HG03439 (cell line): Measurements from ENCODE around the gene COL6A1.
"Not testable (repeated sequence)": the region's sequence is repeated elsewhere in the genome, so short reads cannot be mapped to it uniquely, and the experiment has no call there.

Source experiments
- ATAC-seq: cut with Tn5 transposase; IDR thresholded peaks from one replicate; pipeline ENCODE4 v1.9.1; 2021; ENCODE audit warnings: mild to moderate bottlenecking, moderate library complexity; ENCODE audit not compliant: unreplicated experiment

COL6A1 gene

DNA sequence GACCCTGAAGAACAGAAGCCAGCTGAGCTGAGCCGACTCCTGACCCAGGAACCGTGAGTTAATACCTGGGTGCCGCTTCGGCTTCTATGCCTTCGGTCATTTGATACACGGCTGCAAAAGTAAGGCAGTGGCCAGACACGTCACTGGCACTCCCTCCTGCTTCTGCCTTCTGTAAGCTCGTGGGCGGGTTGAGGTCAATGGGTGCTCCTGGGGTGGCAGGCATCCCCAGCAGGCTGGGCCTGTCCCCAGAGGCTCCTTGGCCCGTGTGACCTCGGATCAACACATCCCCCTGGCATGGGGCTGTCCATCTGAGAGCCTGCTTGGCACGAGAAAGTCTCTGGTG is 35.7 kb upstream of the COL6A1 start:
- no peak for ATAC-seq

- ATAC-seq: no peak
Measured at GRCh38 chr21:45947296-45947695, 34.3 kb upstream of the COL6A1 start.

GRCh38 chr21:45947716-45948255 is 33.8 kb upstream of the COL6A1 start:
- no peak for ATAC-seq

- ATAC-seq: no peak
Measured at GRCh38 chr21:45948576-45949141, 32.9 kb upstream of the COL6A1 start.

DNA sequence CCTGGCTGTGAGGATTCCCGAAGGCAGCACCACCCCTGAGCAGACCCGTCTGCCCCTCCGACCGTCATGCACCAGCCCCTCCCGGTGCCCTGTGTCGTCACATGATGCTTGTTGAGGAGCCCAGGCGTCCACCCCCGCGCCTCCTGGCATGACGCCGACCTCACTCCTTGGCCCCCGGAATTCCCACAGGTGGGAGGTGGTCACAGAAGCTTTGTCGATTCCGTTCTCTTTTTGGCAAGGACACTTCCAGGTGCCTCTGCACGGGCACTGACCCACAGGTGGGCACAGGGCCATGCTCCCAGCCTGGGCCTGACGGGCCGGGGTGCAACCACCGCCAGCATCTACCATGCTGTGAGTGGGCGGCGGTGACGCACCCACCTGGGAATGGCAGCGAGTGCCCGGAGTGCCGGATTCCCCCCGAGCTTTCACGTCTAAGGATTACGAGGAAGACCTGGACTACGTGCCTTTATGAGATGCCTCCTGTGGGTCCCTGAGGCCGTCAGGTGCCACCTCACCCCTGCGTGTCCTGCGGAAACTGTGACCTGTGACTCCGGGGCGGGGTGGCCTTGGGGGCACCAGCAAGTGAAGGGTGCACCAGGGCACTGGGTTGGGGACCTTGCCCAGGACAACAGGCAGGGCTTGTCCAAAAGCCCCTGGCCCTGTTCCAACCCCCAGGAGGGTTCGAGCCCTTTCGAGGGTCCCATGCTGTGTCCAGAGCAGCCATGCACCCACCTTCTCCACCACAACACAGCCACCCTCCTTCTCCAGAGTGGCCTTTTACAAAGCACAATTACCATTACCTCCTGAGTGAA is 31.4 kb upstream of the COL6A1 start:
- no peak for ATAC-seq

DNA sequence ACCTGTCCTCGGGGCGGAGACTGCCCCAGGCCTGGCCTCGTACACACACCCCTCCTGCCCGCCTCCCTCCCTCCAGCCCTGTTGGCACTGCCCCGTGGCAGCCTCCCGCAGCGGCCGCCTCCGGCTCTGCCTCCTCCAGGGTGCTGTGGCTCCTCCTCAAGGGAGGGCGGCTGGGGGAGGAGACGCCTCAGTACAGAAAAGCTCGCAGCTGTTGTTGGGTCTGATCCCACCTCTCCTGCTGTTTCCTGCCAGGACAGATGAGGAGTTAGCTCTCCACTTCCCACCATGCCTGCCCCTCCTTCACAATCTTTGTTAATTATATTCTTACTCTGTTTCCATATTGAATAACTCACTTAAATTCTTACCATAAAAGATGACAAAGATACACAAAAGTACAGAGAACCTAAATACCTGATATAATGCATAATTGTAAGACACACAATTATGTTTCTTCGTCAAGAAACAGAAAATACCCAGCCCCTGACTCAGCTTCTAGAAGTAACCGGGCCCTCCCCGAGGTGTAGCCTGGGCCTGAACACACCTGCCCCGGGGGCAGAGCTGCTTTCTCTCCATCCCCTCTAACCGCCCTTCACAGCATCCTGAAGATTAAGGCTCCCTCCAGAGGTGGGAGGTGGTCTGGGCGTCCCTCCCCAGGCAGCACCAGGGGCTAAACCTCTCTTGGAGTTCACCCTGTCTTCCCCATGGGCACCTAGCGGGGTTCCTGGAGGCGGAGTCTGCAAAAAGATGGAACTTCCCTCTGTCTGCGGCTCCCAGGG is 30.6 kb upstream of the COL6A1 start:
- no peak for ATAC-seq

DNA sequence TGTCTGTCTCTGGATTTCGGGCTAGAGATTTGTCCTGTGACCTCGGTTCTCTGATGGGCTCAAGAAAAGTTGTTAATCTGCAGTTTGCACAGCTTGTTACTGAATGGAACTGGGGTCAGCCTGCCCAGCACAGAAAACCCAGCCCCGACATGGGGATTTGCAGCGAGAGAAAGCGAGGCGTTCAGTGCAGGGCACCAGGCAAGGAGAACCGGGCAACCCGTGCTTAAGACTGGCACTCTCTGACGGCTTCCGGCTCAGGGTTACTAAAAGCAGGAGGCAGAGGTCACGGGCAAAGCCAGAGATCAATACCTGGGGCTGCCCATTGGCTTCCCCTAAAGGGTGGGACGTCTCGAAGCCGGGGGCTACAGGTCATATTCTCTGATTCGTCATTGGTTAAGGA is 29.9 kb upstream of the COL6A1 start:
- ATAC-seq: no peak

DNA sequence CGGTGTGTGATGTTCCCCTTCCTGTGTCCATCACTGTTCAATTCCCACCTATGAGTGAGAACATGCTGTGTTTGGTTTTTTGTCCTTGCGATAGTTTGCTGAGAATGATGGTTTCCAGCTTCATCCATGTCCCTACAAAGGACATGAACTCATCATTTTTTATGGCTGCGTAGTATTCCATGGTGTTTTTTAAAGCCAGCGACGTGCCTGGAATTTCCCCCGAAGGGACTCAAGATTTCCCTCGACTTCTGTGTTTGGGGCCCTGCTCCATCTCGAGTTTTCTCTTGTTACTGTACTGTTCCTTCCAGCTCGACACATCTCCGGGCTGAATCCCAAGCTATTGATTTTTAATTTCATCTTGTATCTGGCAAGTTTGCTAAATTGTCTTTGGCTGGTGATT is 29.0 kb upstream of the COL6A1 start:
- ATAC-seq: not testable (repeated sequence)

- no peak for ATAC-seq
Measured at GRCh38 chr21:45952974-45953373, 28.6 kb upstream of the COL6A1 start.

GRCh38 chr21:45954261-45954660 is 27.3 kb upstream of the COL6A1 start:
- ATAC-seq: no peak

DNA sequence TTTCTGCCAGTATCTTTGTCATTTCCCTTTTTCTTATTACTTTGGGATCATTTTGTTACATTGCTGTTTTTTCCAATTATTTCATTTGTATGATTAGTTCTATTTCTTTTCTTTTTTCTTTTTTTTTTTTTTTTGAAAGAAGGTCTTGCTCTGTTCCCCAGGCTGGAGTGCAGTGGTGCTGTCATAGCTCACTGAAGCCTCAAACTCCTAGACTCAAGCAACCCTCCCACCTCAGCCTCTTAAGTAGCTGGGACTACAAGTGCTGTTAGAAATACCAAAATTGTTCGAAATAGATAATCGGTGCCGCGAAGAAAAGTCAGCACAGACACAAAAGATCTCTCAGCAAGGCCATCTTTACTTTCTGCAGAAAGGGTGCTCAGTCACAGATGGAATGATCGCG is 26.6 kb upstream of the COL6A1 start:
- ATAC-seq: no peak

DNA sequence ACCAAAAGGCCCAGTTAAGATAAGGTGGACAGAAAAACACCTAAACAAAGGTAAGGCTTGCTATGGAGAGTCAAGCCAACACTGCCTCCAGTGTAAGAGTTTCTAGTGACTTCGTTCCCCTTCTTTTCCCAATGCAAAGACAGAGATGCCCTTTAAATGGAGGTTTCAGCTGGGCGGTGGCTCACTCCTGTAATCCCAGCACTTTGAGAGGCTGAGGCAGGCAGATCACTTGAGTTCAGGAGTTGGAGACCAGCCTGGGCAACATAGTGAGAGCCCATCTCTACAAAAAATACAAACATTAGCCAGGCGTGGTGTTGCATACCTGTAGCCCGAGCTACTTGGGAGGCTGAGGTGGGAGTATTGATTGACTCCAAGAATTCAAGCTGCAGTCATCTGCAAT is 24.0 kb upstream of the COL6A1 start:
- ATAC-seq: no peak

- ATAC-seq: no peak
Measured at GRCh38 chr21:45957981-45958600, 23.5 kb upstream of the COL6A1 start.

DNA sequence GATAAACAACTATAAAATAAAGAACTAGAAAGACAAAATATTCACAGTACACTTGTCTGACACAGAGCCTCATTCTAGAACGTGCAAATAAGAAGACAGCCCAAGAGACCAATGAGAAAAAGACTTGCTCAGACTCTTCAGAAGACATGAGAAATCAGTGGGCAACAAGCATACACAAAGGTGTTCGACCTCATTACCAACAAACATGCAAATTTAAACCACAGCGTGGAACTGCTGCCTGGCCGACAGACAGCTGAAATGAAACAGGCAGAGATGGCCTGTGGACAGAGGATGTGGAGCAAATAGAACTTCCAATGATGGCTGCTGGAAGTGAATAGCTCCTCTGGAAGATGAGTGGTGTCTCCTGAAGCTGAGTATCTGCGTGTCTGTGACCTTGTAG is 22.4 kb upstream of the COL6A1 start:
- no peak for ATAC-seq

- ATAC-seq: no peak
Measured at GRCh38 chr21:45959779-45960390, 21.7 kb upstream of the COL6A1 start.

- not testable (repeated sequence) for ATAC-seq
Measured at GRCh38 chr21:45961408-45961807, 20.2 kb upstream of the COL6A1 start.

GRCh38 chr21:45962531-45963231 is 18.9 kb upstream of the COL6A1 start:
- no peak for ATAC-seq

- no peak for ATAC-seq
Measured at GRCh38 chr21:45963232-45963570, 18.4 kb upstream of the COL6A1 start.

DNA sequence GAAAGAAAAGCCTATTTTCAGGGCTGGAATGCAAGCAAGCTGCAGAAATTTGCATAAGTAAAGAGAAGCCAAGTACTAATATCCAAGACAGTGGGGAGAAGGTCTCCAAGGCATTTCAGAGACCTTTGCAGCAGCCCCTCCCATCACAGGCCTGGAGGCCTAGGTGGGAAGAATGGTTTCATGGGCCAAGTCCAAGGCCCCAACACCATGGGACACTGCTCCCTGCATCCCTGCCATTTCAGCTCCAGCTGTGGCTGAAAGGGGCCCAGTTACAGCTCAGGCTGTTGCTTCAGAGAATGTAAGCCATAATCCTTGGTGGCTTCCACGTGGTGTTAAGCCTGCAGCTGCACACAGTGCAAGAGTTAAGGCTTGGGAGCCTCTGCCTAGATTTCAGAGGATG is 16.9 kb upstream of the COL6A1 start:
- no peak for ATAC-seq

- ATAC-seq: no peak
Measured at GRCh38 chr21:45965084-45965809, 16.3 kb upstream of the COL6A1 start.
